ACHN (cell line): Measurements from ENCODE around the gene CRYBB1.

Experiments used
- DNase-seq: peaks from one replicate; pipeline ENCODE4 v3.0.0-alpha.2; 2015
- in situ Hi-C: cut with HindIII; loops from 2 replicates; pipeline ENCODE4 v1.10.0; 2017; ENCODE audit warnings: low sequenced_read_pairs, low pct_ligation_motif_present, low pct_unique_long_range_greater_than_20kb

Gene CRYBB1

GRCh38 chr22:26585104-26585790 lies 32.6 kb downstream of the CRYBB1 start:
- peak; percentile 91 for DNase-seq
- in situ Hi-C loops, result no loop called here

GRCh38 chr22:26584010-26584409 lies 33.8 kb downstream of the CRYBB1 start:
- in situ Hi-C loops, result no loop called here
- no peak for DNase-seq

GRCh38 chr22:26581633-26582168 lies 36.1 kb downstream of the CRYBB1 start:
- in situ Hi-C loops, result no loop called here
- no peak for DNase-seq

GRCh38 chr22:26581026-26581425 lies 36.8 kb downstream of the CRYBB1 start:
- in situ Hi-C loops, result no loop called here
- no peak for DNase-seq

GRCh38 chr22:26580240-26580962 lies 37.4 kb downstream of the CRYBB1 start:
- in situ Hi-C loops, result no loop called here
- DNase-seq, result no peak

GRCh38 chr22:26579331-26579886 lies 38.4 kb downstream of the CRYBB1 start:
- no peak for DNase-seq
- in situ Hi-C loops, result no loop called here

GRCh38 chr22:26577081-26577480 lies 40.7 kb downstream of the CRYBB1 start:
- in situ Hi-C loops, result no loop called here
- no peak for DNase-seq

- in situ Hi-C loops, result no loop called here
- DNase-seq, result no peak
Observed at GRCh38 chr22:26576026-26576680, 41.7 kb downstream of the CRYBB1 start.

GRCh38 chr22:26574001-26574723 lies 43.7 kb downstream of the CRYBB1 start:
- in situ Hi-C loops, result no loop called here
- no peak for DNase-seq

GRCh38 chr22:26573026-26573662 lies 44.7 kb downstream of the CRYBB1 start:
- no peak for DNase-seq
- in situ Hi-C loops, result no loop called here

- in situ Hi-C loops, result no loop called here
- no peak for DNase-seq
Observed at GRCh38 chr22:26570864-26571525, 46.8 kb downstream of the CRYBB1 start.

- in situ Hi-C loops, result no loop called here
- DNase-seq, result no peak
Observed at GRCh38 chr22:26570115-26570514, 47.7 kb downstream of the CRYBB1 start.

GRCh38 chr22:26568207-26568706 lies 49.6 kb downstream of the CRYBB1 start:
- in situ Hi-C loops, result no loop called here
- no peak for DNase-seq

- in situ Hi-C loops, result no loop called here
- DNase-seq, result no peak
Observed at GRCh38 chr22:26567610-26568009, 50.2 kb downstream of the CRYBB1 start.

- no peak for DNase-seq
- in situ Hi-C loops, result no loop called here
Observed at GRCh38 chr22:26566994-26567393, 50.8 kb downstream of the CRYBB1 start.

GRCh38 chr22:26565889-26566288 lies 51.9 kb downstream of the CRYBB1 start:
- in situ Hi-C loops, result no loop called here
- no peak for DNase-seq

- in situ Hi-C loops, result no loop called here
- DNase-seq, result no peak
Observed at GRCh38 chr22:26565181-26565580, 52.6 kb downstream of the CRYBB1 start.
